Effector memory CD8-positive, alpha-beta T cell (primary cell): ENCODE data around the gene GATA5.

Experiments
- ATAC-seq: fragments of 150-1000 bp; cut with Tn5 transposase; replicated peaks from 2 replicates; pipeline ENCODE4 v1.10.0; 2021; ENCODE audit warnings: mild to moderate bottlenecking, moderate library complexity
- DNase-seq, 3 experiments: peaks; one replicate each; pipeline ENCODE4 v3.0.0; 2021
- H3K27ac Mint-ChIP-seq, 2 donors: one replicate each; pipeline ENCODE4 v1.8.0; 2022; ENCODE audit warnings: mild to moderate bottlenecking in 2 of 2, mixed read lengths in 2 of 2, moderate library complexity in 2 of 2
- H3K27me3 Mint-ChIP-seq, 2 donors: one replicate each; pipeline ENCODE4 v1.8.0; 2022; ENCODE audit warnings: mixed read lengths in 2 of 2
- H3K36me3 Mint-ChIP-seq: one replicate; pipeline ENCODE4 v1.8.0; 2022; ENCODE audit warnings: mild to moderate bottlenecking, moderate library complexity, mixed read lengths; ENCODE audit not compliant: insufficient read depth
- H3K4me1 Mint-ChIP-seq, 2 donors: one replicate each; pipeline ENCODE4 v1.8.0; 2022; ENCODE audit warnings: low read depth in 2 of 2, mixed read lengths in 2 of 2
- H3K4me3 Mint-ChIP-seq, 2 donors: one replicate each; pipeline ENCODE4 v1.8.0; 2022; ENCODE audit warnings: mild to moderate bottlenecking in 2 of 2, mixed read lengths in 2 of 2, moderate library complexity in 2 of 2
- H3K9me3 Mint-ChIP-seq, 2 donors: one replicate each; pipeline ENCODE4 v1.8.0; 2022; ENCODE audit warnings: mixed read lengths in 2 of 2

The GATA5 gene

DNA sequence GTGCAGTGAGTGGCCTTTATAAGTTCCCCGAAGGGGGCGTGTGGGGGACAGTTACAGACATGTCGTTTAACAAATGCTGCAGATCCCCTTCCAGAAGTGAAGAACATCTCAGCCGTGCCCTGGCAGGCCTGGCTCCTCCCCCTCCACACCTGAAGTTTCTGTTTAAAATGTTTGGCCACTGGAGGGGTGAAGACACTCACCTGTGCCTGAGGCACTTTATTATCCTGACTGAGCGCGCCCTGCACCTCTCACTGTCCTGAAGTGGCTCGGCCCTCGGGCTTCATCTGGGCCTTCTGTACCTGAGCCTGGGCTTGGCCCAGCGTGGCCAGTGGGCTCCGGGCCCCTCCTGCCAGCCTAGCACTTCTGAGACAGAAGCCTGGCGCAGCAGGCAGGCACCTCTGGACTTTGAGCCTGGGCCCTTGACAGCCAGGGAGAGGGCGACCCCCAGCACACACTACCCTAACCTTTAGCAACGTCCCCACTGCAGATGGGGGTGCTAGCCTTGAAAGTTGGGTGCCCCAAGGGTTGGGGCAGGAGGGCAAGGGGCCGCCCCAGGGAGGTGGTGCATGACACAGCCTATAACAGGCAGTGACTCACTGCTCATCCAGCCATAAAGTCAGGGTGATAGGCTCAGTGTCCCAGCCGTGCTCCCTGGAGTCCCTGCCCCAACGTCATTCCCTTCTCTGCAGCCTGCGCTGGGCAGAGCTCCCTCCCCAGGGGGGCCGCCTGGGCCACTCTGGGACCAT is 13.6 kb upstream of the GATA5 start:
- Mint-ChIP-seq H3K4me1 (no peaks in the 10 kb centered on the region), H3K27ac (no peak overlapping the region), H3K36me3 (no peaks in the 10 kb centered on the region), H3K9me3 (no peaks in the 10 kb centered on the region), H3K27me3 (peaks cover 41 to 95% of the 10 kb centered on the region in 2 donors), H3K4me3 (no peak overlapping the region)
- ATAC-seq (no peak), DNase-seq (no peak)

DNA sequence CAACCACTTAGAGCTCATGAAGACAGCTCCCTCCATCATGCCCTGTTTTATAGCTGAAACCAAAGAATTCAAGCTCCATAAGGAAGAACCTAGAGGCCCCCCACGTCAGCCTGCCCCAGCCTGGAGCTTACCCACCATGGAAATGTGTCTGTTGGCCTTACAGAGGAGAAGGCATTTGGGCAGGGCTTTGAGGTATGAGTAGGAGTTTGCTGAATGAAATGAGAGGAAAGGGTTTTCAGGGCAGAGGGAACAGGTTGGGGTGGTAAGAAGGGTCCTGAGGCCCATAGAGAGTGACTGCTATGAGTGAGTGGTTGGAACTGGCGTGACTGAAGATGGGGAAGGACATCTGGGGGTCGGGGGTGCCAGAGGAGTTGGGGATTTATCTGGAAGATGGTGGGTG is 12.7 kb upstream of the GATA5 start:
- DNase-seq, result no peak
- no peaks in the 10 kb centered on the region for H3K36me3 Mint-ChIP-seq
- ATAC-seq, result no peak
- H3K27ac Mint-ChIP-seq, result no peak overlapping the region
- H3K4me1 Mint-ChIP-seq, result no peaks in the 10 kb centered on the region
- peaks cover 41 to 100% of the 10 kb centered on the region in 2 donors for H3K27me3 Mint-ChIP-seq
- no peaks in the 10 kb centered on the region for H3K9me3 Mint-ChIP-seq
- H3K4me3 Mint-ChIP-seq, result no peak overlapping the region

DNA sequence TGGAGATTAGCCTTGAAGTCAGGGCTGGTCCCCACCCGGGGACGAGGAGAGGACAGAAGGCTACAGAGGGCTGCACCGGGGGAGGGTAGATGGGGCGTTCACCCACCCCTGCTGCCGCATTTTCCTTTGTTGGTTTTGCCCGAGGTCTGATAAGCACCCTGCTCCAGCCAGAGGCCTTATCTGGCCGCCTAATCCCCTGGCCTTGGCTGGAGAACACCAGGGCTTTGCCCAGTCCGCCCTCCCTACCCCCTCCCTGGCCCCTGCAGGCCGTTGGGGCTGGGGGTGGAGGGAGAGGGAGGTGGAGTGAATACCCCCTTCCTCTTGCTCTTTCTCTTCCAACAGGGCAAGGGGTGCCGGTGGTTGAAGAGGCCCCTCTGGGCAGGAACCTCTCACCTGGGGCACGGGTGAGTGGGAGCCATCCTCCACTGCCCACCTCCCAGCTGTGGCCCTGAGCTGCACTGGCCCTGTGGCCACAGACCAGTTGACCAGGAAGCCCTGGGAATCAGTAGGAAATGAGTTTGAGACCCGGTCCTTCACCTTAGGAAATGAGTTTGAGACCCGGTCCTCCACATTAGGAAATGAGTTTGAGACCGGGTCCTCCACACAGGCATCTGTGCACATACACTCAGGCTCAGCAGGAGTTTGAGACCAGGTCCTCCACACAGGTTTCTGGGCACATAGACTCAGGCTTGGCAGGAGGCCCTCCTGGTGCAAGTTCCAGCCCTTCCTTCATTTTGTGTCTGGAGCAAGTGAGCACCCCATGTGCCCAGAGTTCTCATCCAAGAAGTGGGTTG is 12.0 kb upstream of the GATA5 start:
- ATAC-seq, result no peak
- no peaks in the 10 kb centered on the region for H3K36me3 Mint-ChIP-seq
- no peak overlapping the region for H3K4me3 Mint-ChIP-seq
- no peak overlapping the region for H3K27ac Mint-ChIP-seq
- peaks cover 2 to 4% of the 10 kb centered on the region in 2 donors for H3K4me1 Mint-ChIP-seq
- DNase-seq, result no peak
- H3K9me3 Mint-ChIP-seq, result no peaks in the 10 kb centered on the region
- H3K27me3 Mint-ChIP-seq, result peaks cover 49 to 100% of the 10 kb centered on the region in 2 donors

- H3K27me3 Mint-ChIP-seq, result peaks cover 54 to 100% of the 10 kb centered on the region in 2 donors
- H3K4me3 Mint-ChIP-seq, result no peak overlapping the region
- H3K9me3 Mint-ChIP-seq, result no peaks in the 10 kb centered on the region
- H3K36me3 Mint-ChIP-seq, result no peaks in the 10 kb centered on the region
- ATAC-seq (no peak), DNase-seq (no peak)
- H3K27ac Mint-ChIP-seq, result no peak overlapping the region
- H3K4me1 Mint-ChIP-seq, result peaks cover 4 to 8% of the 10 kb centered on the region in 2 donors
Measured at GRCh38 chr20:62487118-62487517, 11.3 kb upstream of the GATA5 start.

GRCh38 chr20:62486484-62486883 is 10.7 kb upstream of the GATA5 start:
- H3K27me3 Mint-ChIP-seq, result peaks cover 48 to 100% of the 10 kb centered on the region in 2 donors
- H3K9me3 Mint-ChIP-seq, result no peaks in the 10 kb centered on the region
- H3K4me3 Mint-ChIP-seq, result no peak overlapping the region
- ATAC-seq, result no peak
- no peak for DNase-seq
- no peaks in the 10 kb centered on the region for H3K36me3 Mint-ChIP-seq
- H3K27ac Mint-ChIP-seq, result no peak overlapping the region
- peaks cover 4 to 8% of the 10 kb centered on the region in 2 donors for H3K4me1 Mint-ChIP-seq

DNA sequence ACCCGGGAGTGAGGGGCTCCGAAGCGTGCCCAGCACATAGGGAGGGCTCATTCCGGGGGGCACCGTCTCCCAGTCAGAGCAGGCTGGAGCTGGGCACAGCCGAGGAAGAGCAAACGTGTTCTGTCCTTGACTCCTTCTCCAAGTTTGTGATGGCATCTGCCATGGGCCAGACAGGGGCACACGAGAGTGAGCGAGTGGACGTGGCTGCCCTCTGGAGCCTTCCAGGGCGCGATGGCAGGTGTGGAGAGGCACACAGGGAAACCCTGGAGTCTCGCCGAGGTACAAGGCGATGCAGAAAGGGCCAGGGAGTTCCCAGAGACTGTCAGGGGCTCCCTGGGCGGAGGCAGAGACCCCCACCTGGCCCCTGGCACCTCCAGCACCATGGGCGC is 9.9 kb upstream of the GATA5 start:
- DNase-seq (no peak), ATAC-seq (no peak)
- H3K4me3 Mint-ChIP-seq, result no peak overlapping the region
- H3K27me3 Mint-ChIP-seq, result peaks cover 48 to 94% of the 10 kb centered on the region in 2 donors
- H3K9me3 Mint-ChIP-seq, result no peaks in the 10 kb centered on the region
- H3K36me3 Mint-ChIP-seq, result no peaks in the 10 kb centered on the region
- peaks cover 4 to 8% of the 10 kb centered on the region in 2 donors for H3K4me1 Mint-ChIP-seq
- no peak overlapping the region for H3K27ac Mint-ChIP-seq

DNA sequence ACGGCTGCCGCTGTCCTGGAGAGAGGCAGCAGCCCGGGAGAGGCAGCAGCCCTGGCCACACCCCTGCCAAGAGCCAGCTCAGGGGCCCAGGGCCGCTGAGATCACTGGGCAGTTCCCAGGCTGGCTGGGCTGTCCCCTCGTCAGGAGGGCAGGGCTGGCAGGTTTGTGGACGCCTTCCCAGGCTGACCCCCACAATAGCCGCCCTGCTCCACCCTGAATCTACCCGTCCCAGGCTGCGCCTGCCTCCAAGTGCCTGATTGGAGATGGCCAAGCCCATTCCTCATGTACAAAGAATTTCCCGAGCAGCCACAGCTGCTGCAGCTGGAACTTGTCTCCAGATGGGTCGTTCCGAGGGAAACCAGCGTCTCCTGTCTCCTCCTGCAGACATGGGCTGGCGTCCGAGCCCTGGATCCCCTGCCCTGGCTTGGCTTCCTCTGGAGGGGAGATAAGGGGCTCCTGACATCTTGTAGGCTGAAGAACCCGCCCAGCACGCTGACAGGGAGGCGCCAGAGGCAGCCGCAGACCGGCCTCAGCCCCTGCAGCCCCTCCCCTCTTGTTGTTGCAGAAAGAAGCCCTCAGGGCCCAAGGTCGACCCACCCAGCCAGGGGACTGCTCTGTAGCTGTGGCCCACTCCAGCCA is 9.4 kb upstream of the GATA5 start:
- Mint-ChIP-seq H3K27ac (no peak overlapping the region), H3K36me3 (no peaks in the 10 kb centered on the region), H3K4me3 (no peak overlapping the region), H3K27me3 (peaks cover 45 to 90% of the 10 kb centered on the region in 2 donors), H3K9me3 (no peaks in the 10 kb centered on the region), H3K4me1 (peaks cover 4 to 8% of the 10 kb centered on the region in 2 donors)
- no peak for ATAC-seq
- no peak for DNase-seq

- Mint-ChIP-seq H3K4me3 (no peak overlapping the region), H3K36me3 (no peaks in the 10 kb centered on the region), H3K27ac (no peak overlapping the region), H3K9me3 (no peaks in the 10 kb centered on the region), H3K27me3 (peaks cover 44 to 90% of the 10 kb centered on the region in 2 donors), H3K4me1 (peaks cover 4 to 8% of the 10 kb centered on the region in 2 donors)
- DNase-seq (no peak), ATAC-seq (no peak)
Measured at GRCh38 chr20:62484478-62484877, 8.7 kb upstream of the GATA5 start.

- ATAC-seq (no peak), DNase-seq (no peak)
- H3K9me3 Mint-ChIP-seq, result no peaks in the 10 kb centered on the region
- H3K36me3 Mint-ChIP-seq, result no peaks in the 10 kb centered on the region
- no peak overlapping the region for H3K4me3 Mint-ChIP-seq
- H3K27ac Mint-ChIP-seq, result no peak overlapping the region
- H3K27me3 Mint-ChIP-seq, result peaks cover 47 to 90% of the 10 kb centered on the region in 2 donors
- H3K4me1 Mint-ChIP-seq, result peaks cover 4 to 8% of the 10 kb centered on the region in 2 donors
Measured at GRCh38 chr20:62483613-62484458, 8.0 kb upstream of the GATA5 start.

DNA sequence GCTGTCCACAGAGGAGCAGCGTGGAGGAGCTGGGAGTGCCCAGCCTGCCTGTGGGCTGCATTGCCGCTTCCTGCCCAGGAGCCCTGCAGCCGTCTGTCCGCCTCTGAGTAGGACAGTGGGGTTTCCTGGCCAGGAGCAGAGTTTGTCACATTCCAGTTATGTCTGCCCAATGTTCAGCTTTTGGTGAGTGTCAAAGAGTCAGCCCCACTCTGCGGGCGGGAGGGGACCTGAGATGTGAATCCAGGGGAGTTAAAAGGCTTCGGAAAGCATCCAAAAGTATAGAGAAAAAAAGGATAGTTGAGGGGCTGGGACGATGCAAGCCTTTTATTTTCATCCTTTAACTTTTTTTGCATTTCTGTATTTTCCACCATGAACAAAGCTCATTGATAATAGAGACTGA is 7.2 kb upstream of the GATA5 start:
- no peak for ATAC-seq
- Mint-ChIP-seq H3K36me3 (no peaks in the 10 kb centered on the region), H3K27me3 (peaks cover 47 to 90% of the 10 kb centered on the region in 2 donors), H3K4me3 (no peak overlapping the region), H3K4me1 (peaks cover 6 to 8% of the 10 kb centered on the region in 2 donors), H3K9me3 (no peaks in the 10 kb centered on the region), H3K27ac (no peak overlapping the region)
- no peak for DNase-seq

GRCh38 chr20:62482146-62482809 is 6.5 kb upstream of the GATA5 start:
- H3K9me3 Mint-ChIP-seq, result no peaks in the 10 kb centered on the region
- DNase-seq (no peak), ATAC-seq (no peak)
- H3K27me3 Mint-ChIP-seq, result peaks cover 53 to 90% of the 10 kb centered on the region in 2 donors
- no peaks in the 10 kb centered on the region for H3K36me3 Mint-ChIP-seq
- peaks cover 7 to 8% of the 10 kb centered on the region in 2 donors for H3K4me1 Mint-ChIP-seq
- H3K27ac Mint-ChIP-seq, result no peak overlapping the region
- no peak overlapping the region for H3K4me3 Mint-ChIP-seq

DNA sequence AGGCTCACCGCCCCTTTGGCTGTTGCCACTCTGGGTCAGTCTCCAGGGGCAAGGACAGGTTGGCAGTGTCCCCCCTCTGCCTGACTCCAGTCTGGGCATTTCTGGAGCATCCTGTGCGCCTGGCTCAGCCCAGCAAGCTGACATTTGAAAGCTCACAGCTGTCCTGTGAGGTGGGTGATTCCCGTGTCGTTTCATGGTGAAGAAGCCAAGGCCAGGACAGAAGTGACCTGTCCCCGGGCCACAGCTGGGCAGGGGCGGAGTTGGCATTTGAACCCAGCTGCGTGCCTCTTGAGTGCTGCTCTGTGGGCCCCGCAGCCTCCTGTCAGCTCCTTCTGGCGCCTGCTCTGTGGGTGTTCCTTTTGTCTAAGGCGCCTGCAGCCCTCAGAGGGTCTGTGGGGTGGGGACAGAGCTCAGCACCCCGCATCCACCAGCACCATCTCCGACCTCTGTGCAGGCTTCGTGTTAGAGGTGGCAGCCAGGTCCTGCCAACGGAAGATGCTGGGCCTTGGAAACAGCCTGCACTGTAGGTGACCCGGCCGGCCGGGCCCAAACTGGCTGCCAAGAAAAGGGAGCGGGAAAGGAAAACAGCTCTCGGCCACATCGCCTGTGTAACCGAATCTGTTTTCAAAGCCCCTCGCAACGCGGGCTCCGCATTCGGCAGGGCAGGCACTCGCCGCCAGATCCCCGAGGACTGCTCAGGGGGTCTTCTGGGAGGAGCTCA is 5.8 kb upstream of the GATA5 start:
- Mint-ChIP-seq H3K27me3 (peaks cover 53 to 90% of the 10 kb centered on the region in 2 donors), H3K4me3 (no peak overlapping the region), H3K9me3 (no peaks in the 10 kb centered on the region), H3K27ac (no peak overlapping the region), H3K4me1 (peaks cover 8 to 9% of the 10 kb centered on the region in 2 donors), H3K36me3 (no peaks in the 10 kb centered on the region)
- no peak for DNase-seq
- ATAC-seq, result no peak
